Bronchial epithelial cell (primary cell): ENCODE measurements around the gene FRS2. TPM values are rescaled to one million over a fixed set of nuclear protein-coding genes. Genes with fewer than 3 reads are reported as not detected.

ENCODE experiments used
- DNase-seq: peaks from one replicate; pipeline ENCODE4 v3.0.0-alpha.2; 2010; ENCODE audit warnings: low read depth
- FAIRE-seq: peaks from 2 replicates; lab custom pipeline; 2011; peaks lifted over from hg19 to GRCh38; lab: Jason Lieb, UNC
- H3K27me3 ChIP-seq: 2 replicates; pipeline ENCODE4 v1.5.1; 2011; ENCODE audit warnings: low read length; ENCODE audit not compliant: control insufficient read depth, insufficient read depth
- H3K36me3 ChIP-seq: 2 replicates; pipeline ENCODE4 v1.5.1; 2011; ENCODE audit warnings: low read length; ENCODE audit not compliant: control insufficient read depth, insufficient read depth
- H3K4me3 ChIP-seq: 2 replicates; pipeline ENCODE4 v1.5.1; 2011; ENCODE audit warnings: mild to moderate bottlenecking, low read depth, low read length, control low read depth
- total RNA-seq: library from RNA; depleted of rRNA; stranded (reverse); fragments of >200 nt; gene quantifications from 2 replicates; pipeline ENCODE4 v1.2.1, GENCODE V29; 2014
- TF ChIP-seq, protein P1 (sequence below): IDR thresholded peaks from 2 replicates; pipeline ENCODE4 v1.5.1; 2011; ENCODE audit warnings: mild to moderate bottlenecking, moderate library complexity, low read length, control low read depth, inconsistent platforms; ENCODE audit not compliant: insufficient read depth, severe bottlenecking

Gene FRS2
- total RNA-seq, 1 donor from 2014 or later = 27.1 TPM

DNA sequence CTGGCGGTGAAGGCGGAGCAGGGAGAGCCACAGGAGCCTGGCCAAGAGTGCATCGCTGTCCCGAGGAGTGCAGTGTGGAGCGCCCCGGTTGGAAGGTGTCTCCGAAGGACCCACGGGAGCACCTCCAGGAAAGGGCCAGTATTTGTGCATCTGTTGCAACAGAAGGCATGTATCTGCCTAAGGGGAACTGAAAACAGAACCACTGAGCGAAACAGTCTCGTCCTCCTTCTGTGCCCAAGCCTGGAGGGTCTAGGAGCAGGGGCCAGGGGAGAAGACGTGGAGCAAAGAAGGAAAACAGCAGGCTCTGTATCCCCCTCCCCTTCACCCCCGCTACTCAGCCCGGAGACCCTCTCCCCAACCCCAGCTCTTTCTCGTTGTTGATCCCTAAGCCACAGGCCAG lies 145.8 kb downstream of the FRS2 start:
- TF ChIP-seq, protein P1, sequence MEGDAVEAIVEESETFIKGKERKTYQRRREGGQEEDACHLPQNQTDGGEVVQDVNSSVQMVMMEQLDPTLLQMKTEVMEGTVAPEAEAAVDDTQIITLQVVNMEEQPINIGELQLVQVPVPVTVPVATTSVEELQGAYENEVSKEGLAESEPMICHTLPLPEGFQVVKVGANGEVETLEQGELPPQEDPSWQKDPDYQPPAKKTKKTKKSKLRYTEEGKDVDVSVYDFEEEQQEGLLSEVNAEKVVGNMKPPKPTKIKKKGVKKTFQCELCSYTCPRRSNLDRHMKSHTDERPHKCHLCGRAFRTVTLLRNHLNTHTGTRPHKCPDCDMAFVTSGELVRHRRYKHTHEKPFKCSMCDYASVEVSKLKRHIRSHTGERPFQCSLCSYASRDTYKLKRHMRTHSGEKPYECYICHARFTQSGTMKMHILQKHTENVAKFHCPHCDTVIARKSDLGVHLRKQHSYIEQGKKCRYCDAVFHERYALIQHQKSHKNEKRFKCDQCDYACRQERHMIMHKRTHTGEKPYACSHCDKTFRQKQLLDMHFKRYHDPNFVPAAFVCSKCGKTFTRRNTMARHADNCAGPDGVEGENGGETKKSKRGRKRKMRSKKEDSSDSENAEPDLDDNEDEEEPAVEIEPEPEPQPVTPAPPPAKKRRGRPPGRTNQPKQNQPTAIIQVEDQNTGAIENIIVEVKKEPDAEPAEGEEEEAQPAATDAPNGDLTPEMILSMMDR = no peak
- DNase-seq (no peak), FAIRE-seq (no peak)
- Histone ChIP-seq H3K27me3 (no peaks in the 10 kb centered on the region), H3K36me3 (no peaks in the 10 kb centered on the region), H3K4me3 (no peak overlapping the region)

DNA sequence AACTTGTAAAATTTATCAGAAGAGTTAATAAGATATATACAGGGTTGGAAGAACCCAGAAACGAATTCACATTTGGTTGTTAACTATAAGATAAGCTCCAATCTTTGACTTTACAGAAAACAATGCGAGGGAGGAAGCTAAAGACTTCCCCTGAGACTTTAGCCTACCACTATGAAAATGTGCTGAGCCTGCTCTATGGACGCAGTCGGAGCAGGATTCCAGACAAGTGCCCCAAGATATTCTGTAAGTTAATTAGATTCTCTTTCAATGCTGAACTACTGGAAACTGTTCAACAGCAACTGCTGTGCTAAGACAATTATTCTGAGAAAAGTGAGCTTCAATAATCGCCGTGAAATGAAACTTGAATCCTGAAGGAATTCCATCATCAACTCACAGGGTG lies 148.9 kb downstream of the FRS2 start:
- H3K36me3 ChIP-seq = no peaks in the 10 kb centered on the region
- FAIRE-seq = no peak
- no peaks in the 10 kb centered on the region for H3K27me3 ChIP-seq
- TF ChIP-seq, protein P1 = no peak
- no peak for DNase-seq
- no peak overlapping the region for H3K4me3 ChIP-seq

DNA sequence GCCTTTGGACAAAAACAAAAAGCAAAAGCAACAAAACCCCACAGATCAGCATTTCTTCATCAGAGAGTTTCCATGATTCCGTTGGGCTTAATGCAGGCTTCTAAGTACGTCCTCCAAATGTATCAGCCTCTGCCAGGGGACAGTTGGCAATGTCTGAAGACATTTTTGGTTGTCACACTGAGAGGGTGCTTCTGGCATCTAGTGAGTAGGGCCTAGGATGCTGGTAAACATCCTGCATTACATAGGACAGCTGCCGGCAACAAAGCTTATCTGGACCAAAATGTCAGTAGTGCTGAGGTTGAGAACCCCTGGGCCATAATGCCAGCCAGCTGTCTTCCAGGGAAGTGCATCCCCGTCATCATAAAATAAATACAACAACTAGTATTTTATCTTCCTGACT lies 149.9 kb downstream of the FRS2 start:
- no peaks in the 10 kb centered on the region for H3K36me3 ChIP-seq
- DNase-seq (no peak), FAIRE-seq (no peak)
- no peaks in the 10 kb centered on the region for H3K27me3 ChIP-seq
- TF ChIP-seq, protein P1 = no peak
- no peak overlapping the region for H3K4me3 ChIP-seq

DNA sequence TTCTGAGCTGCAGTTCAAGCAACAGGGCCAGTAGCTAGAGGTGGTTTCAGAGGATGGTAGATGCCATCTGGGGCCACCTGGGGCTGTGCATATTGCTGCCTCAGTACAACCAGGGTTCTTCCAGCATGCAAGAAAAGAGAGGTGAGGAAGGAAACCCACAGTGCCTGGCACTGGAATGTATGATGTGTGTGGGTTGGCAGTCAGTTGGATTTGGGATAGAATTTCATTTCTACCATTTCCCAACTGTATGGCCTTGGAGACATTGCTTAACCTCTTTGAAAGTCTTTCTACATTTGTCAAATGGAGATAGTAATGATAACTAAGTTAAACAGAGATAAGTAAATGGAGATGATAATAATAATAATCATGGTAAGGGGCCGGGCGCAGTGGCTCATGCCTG lies 150.7 kb downstream of the FRS2 start:
- TF ChIP-seq, protein P1 = no peak
- FAIRE-seq = no peak
- no peaks in the 10 kb centered on the region for H3K36me3 ChIP-seq
- H3K27me3 ChIP-seq = no peaks in the 10 kb centered on the region
- no peak overlapping the region for H3K4me3 ChIP-seq
- no peak for DNase-seq

DNA sequence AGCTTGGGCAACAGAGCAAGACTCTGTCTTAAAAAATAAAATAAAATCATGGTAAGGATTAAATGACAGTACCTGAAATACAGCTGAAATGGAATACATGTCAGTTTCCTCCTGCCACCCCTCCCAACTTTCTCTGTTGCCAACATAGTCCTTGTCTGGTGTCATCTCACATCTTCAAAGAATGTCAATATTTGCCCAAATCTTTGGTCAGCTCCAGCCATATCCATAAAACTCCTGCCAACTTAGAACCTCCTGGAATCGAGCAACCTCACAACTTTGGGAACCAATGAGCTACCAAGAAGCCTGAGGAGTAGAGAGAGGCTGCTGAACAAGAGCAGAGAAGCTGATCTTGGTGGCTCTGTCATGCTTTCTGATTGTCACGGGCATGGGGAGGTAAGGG lies 151.4 kb downstream of the FRS2 start:
- TF ChIP-seq, protein P1 = no peak
- FAIRE-seq (no peak), DNase-seq (no peak)
- no peaks in the 10 kb centered on the region for H3K36me3 ChIP-seq
- H3K4me3 ChIP-seq = no peak overlapping the region
- H3K27me3 ChIP-seq = no peaks in the 10 kb centered on the region

DNA sequence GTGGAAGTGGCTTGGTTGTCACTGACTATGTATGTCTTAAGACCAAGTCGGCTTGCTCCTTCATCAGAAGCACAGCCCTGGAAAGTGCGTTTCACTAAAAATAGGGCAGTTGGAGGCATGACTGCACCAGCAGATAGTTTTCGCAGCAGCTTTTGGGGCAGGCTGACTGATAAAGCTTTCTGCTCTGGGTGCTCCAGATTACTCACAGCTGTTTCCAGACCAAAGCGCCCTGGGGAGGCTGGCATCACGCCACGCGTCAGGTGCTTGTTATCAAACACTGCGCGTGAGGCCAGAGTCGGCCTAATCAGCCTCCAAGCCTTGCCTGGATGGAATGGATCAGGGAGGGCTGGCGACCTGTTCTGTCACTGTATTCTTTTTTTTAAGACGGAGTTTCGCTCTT lies 153.8 kb downstream of the FRS2 start:
- no peak for DNase-seq
- TF ChIP-seq, protein P1 = no peak
- Histone ChIP-seq H3K4me3 (no peak overlapping the region), H3K27me3 (no peaks in the 10 kb centered on the region), H3K36me3 (no peaks in the 10 kb centered on the region)
- FAIRE-seq = no peak
